Hepatocyte (in vitro differentiated cells): Measurements from ENCODE around the gene PRKAB2. TPM values are rescaled to one million over a fixed set of nuclear protein-coding genes. Genes with fewer than 3 reads are reported as not detected.

Experiments used
- DNase-seq: peaks from one replicate; pipeline ENCODE4 v3.0.0-alpha.2; 2016; ENCODE audit warnings: low spot score
- H2AFZ ChIP-seq: fragments of 200-600 bp; sonication (generic); 2 replicates; pipeline ENCODE4 v1.6.0; 2016; ENCODE audit warnings: antibody characterized with exemption, mild to moderate bottlenecking
- H3K27ac ChIP-seq: fragments of 200-600 bp; sonication (generic); 2 replicates; pipeline ENCODE4 v1.5.1; 2016; ENCODE audit warnings: mild to moderate bottlenecking
- H3K27me3 ChIP-seq: fragments of 200-600 bp; sonication (generic); 2 replicates; pipeline ENCODE4 v1.6.1; 2016
- H3K36me3 ChIP-seq: fragments of 200-600 bp; sonication (generic); replicated peaks from 2 replicates; pipeline ENCODE4 v1.5.1; 2016; ENCODE audit warnings: low read depth; ENCODE audit not compliant: insufficient read depth
- H3K4me1 ChIP-seq: fragments of 200-600 bp; sonication (generic); 2 replicates; pipeline ENCODE4 v1.5.1; 2016; ENCODE audit warnings: mild to moderate bottlenecking, moderate library complexity; ENCODE audit not compliant: insufficient read depth
- H3K4me2 ChIP-seq: fragments of 200-600 bp; sonication (generic); 2 replicates; pipeline ENCODE4 v1.6.0; 2016
- H3K4me3 ChIP-seq: fragments of 200-600 bp; sonication (generic); 2 replicates; pipeline ENCODE4 v1.5.1; 2016; ENCODE audit warnings: mild to moderate bottlenecking
- H3K79me2 ChIP-seq: fragments of 200-600 bp; sonication (generic); 2 replicates; pipeline ENCODE4 v1.6.0; 2017; ENCODE audit warnings: mild to moderate bottlenecking
- H3K9me2 ChIP-seq: fragments of 200-600 bp; sonication (generic); replicated peaks from 2 replicates; pipeline ENCODE4 v1.6.0; 2017; ENCODE audit warnings: mild to moderate bottlenecking; ENCODE audit not compliant: insufficient read depth
- H3K9me3 ChIP-seq: fragments of 200-600 bp; sonication (generic); 2 replicates; pipeline ENCODE4 v1.5.1; 2016; ENCODE audit warnings: low read depth, mild to moderate bottlenecking
- H4K20me1 ChIP-seq: fragments of 200-600 bp; sonication (generic); 2 replicates; pipeline ENCODE4 v1.6.0; 2016; ENCODE audit warnings: mild to moderate bottlenecking; ENCODE audit not compliant: insufficient read depth, poor library complexity, severe bottlenecking
- CTCF ChIP-seq: fragments of 200-600 bp; sonication (generic); IDR thresholded peaks from 2 replicates; pipeline ENCODE4 v1.5.1; 2016; ENCODE audit warnings: antibody characterized with exemption, mild to moderate bottlenecking; ENCODE audit not compliant: poor library complexity
- EZH2 ChIP-seq: fragments of 200-600 bp; sonication (generic); IDR thresholded peaks from 2 replicates; pipeline ENCODE4 v1.6.1; 2016; ENCODE audit warnings: antibody characterized with exemption, mild to moderate bottlenecking, borderline replicate concordance
- EZH2phosphoT487 ChIP-seq: fragments of 200-600 bp; sonication (generic); IDR thresholded peaks from one replicate; pipeline ENCODE4 v1.6.1; 2018; ENCODE audit warnings: antibody characterized with exemption, mild to moderate bottlenecking, low read depth, moderate library complexity; ENCODE audit not compliant: unreplicated experiment, severe bottlenecking
- WGBS: methylation state at CpG from one replicate; pipeline ENCODE4 v1.1.6; 2016; ENCODE audit warnings: low lambda C conversion rate; ENCODE audit errors: missing lambda C conversion rate; 5-methylcytosine and 5-hydroxymethylcytosine counted together
- polyA plus RNA-seq: library from polyadenylated mRNA; unstranded; fragments of >200 nt; fragmentation: Nextera tagmentation; extraction: Ambion mirVana; gene quantifications from 2 replicates; pipeline ENCODE4 v1.2.1, GENCODE V29; 2016
- total RNA-seq: library from RNA; depleted of rRNA; stranded (reverse); fragments of >200 nt; gene quantifications from 2 replicates; pipeline ENCODE4 v1.2.3, GENCODE V29; 2014

The PRKAB2 gene
- total and polyA plus RNA-seq, 2 experiments from 2014 or later, result 13.6 to 28.6 TPM

DNA sequence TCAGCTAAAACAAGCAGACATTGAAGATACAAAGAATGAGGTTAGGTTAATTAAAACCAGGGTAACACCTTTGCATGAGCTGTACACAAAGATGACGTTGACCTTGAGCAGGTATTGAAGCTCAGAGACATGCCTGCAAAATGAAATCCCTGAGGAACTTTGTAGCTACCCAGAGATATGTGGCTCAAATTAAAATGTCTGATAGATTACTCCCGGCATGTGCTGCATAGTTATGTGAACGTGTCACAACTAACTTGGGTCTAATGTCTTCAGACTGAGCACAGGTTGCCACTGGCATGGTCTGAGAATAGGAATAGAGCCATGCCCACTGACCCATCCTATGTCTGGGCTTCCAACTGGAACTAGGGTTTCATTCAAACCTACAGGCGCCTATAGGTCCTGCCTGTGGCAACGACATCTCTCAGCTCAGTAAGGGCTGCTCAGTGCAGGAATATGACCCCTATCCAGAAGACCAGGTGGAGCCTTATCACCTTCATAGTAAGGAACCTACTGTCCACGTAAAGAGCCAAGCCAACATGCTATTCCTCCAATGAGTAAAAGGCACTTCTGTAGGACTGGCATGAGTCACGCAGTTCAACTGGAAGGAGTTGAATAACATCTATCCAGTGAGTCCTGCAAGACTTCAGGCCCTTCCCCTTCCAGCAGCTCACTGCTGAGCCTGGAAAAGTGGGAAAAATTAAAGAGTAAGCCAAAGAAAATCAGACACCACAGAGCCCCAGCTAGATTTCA is 60.7 kb downstream of the PRKAB2 start:
- H3K4me2 ChIP-seq, result no peak overlapping the region
- no peak overlapping the region for H2AFZ ChIP-seq
- H3K27ac ChIP-seq, result no peak overlapping the region
- H3K9me3 ChIP-seq, result no peaks in the 10 kb centered on the region
- H3K9me2 ChIP-seq, result no peaks in the 10 kb centered on the region
- no peaks in the 10 kb centered on the region for H3K79me2 ChIP-seq
- no peaks in the 10 kb centered on the region for H4K20me1 ChIP-seq
- H3K4me1 ChIP-seq, result peaks cover 8% of the 10 kb centered on the region
- H3K27me3 ChIP-seq, result no peaks in the 10 kb centered on the region
- 82% methylated on average over 7 of the region's 7 CpGs for WGBS
- DNase-seq, result no peak
- TF ChIP-seq CTCF (no peak), EZH2 (no peak), EZH2phosphoT487 (no peak)
- H3K36me3 ChIP-seq, result no peaks in the 10 kb centered on the region
- no peak overlapping the region for H3K4me3 ChIP-seq

DNA sequence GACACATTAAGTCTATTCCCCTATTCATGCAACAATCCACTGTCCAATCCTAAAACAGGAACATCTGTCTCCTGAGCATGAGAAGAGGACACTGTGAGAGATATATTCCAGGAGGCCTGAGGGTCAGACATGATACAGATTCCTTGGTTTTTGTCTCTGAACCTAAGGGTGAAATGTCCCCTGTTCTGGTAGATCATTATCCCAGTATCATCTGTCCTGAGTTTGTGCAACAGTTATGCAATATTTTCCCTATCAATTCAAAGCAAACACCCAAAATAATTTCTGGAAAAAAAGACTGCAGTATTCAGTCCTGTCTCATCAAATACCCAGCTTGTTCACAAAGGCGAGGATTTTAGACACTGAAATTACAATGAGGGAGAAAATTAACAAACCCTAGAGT is 61.4 kb downstream of the PRKAB2 start:
- Histone ChIP-seq H2AFZ (no peak overlapping the region), H3K36me3 (no peaks in the 10 kb centered on the region), H3K79me2 (no peaks in the 10 kb centered on the region), H3K9me2 (no peaks in the 10 kb centered on the region), H3K27me3 (no peaks in the 10 kb centered on the region), H4K20me1 (no peaks in the 10 kb centered on the region), H3K4me2 (no peak overlapping the region), H3K27ac (no peak overlapping the region), H3K4me1 (peaks cover 9% of the 10 kb centered on the region), H3K4me3 (no peak overlapping the region), H3K9me3 (no peaks in the 10 kb centered on the region)
- TF ChIP-seq EZH2phosphoT487, result no peak
- TF ChIP-seq CTCF, result no peak
- TF ChIP-seq EZH2, result no peak
- WGBS, result 70% methylated on average over 1 of the region's 1 CpG
- no peak for DNase-seq

DNA sequence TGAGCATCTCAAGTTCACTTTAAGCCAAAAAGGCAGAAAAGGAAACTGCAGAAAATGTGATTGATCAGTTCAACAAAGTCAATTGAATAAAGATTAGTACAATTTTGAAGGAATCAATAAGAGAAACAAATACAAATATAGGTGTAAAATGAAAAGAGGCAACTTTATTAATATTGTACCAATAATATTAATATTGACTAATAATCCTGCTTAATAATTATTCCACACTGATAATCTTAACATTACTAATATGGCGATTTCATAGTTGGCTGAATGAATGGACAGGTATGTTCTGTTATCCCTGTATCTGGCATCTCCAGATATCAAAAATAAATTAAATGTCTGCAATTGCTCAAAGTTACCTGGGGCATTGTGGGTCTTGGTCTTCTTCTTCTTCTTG is 61.8 kb downstream of the PRKAB2 start:
- no peak for TF ChIP-seq CTCF
- no peak for TF ChIP-seq EZH2phosphoT487
- no peak for TF ChIP-seq EZH2
- Histone ChIP-seq H4K20me1 (no peaks in the 10 kb centered on the region), H3K4me3 (no peak overlapping the region), H3K4me1 (peaks cover 9% of the 10 kb centered on the region), H2AFZ (no peak overlapping the region), H3K27me3 (no peaks in the 10 kb centered on the region), H3K79me2 (no peaks in the 10 kb centered on the region), H3K36me3 (no peaks in the 10 kb centered on the region), H3K4me2 (no peak overlapping the region), H3K9me2 (no peaks in the 10 kb centered on the region), H3K27ac (no peak overlapping the region), H3K9me3 (no peaks in the 10 kb centered on the region)
- WGBS, result 97% methylated on average over 1 of the region's 1 CpG
- DNase-seq, result no peak

GRCh38 chr1:147109762-147110161 is 62.5 kb downstream of the PRKAB2 start:
- H3K4me2 ChIP-seq, result no peak overlapping the region
- no peaks in the 10 kb centered on the region for H3K27me3 ChIP-seq
- H3K9me2 ChIP-seq, result no peaks in the 10 kb centered on the region
- peaks cover 9% of the 10 kb centered on the region for H3K4me1 ChIP-seq
- H3K4me3 ChIP-seq, result no peak overlapping the region
- no peaks in the 10 kb centered on the region for H3K36me3 ChIP-seq
- no peak for DNase-seq
- H3K79me2 ChIP-seq, result no peaks in the 10 kb centered on the region
- H4K20me1 ChIP-seq, result no peaks in the 10 kb centered on the region
- WGBS, result 52% methylated on average over 4 of the region's 4 CpGs
- H3K9me3 ChIP-seq, result no peaks in the 10 kb centered on the region
- H2AFZ ChIP-seq, result no peak overlapping the region
- TF ChIP-seq EZH2phosphoT487, result no peak
- TF ChIP-seq CTCF, result no peak
- TF ChIP-seq EZH2, result no peak
- H3K27ac ChIP-seq, result no peak overlapping the region
